Mucosa of descending colon (tissue), 3 donors: Measurements from ENCODE around the gene FAM3B. TPM values are rescaled to one million over a fixed set of nuclear protein-coding genes. Genes with fewer than 3 reads are reported as not detected.

Experiments
- ATAC-seq: fragments of 200-7000 bp; cut with Tn5 transposase; one replicate; pipeline ENCODE4 v1.9.1; 2020; ENCODE audit warnings: mild to moderate bottlenecking, moderate library complexity
- DNase-seq, 3 donors: peaks; one replicate each; pipeline ENCODE4 v3.0.0-alpha.2; 2020
- H3K36me3 ChIP-seq: fragments of 200-600 bp; one replicate; pipeline ENCODE4 v1.8.0; 2021; ENCODE audit warnings: low read depth, mild to moderate bottlenecking
- H3K4me1 ChIP-seq: fragments of 200-600 bp; one replicate; pipeline ENCODE4 v1.8.0; 2021; ENCODE audit warnings: low read depth, mild to moderate bottlenecking
- H3K4me3 ChIP-seq: fragments of 200-600 bp; one replicate; pipeline ENCODE4 v1.8.0; 2021; ENCODE audit warnings: mild to moderate bottlenecking
- H3K9me3 ChIP-seq: fragments of 200-600 bp; one replicate; pipeline ENCODE4 v1.8.0; 2021; ENCODE audit warnings: mild to moderate bottlenecking
- CTCF ChIP-seq: fragments of 200-600 bp; IDR thresholded peaks from one replicate; pipeline ENCODE4 v1.8.0; 2022; ENCODE audit warnings: antibody characterized with exemption, mild to moderate bottlenecking
- intact Hi-C, 2 donors: fragments of 100-400 bp; cut with DNase I in 1 of 2; cut with micrococcal nuclease in 1 of 2; formaldehyde crosslinking; loops; one replicate each; pipeline versions ENCODE4 v1.11.0 to v1.11.1; 2022; cut with DNase I, micrococcal nuclease
- total RNA-seq, 3 donors: library from RNA; stranded (reverse); fragmentation: NEBNext Ultra II Directional in 2 of 3; extraction: Animal tissue kit (Norgen Biotek cat#: 25700) in 2 of 3; gene quantifications; one replicate each; pipeline versions ENCODE4 v1.2.1 to v1.2.4, GENCODE V29; 2021 to 2023
- donor health status: DM: no; HTN: no; CAD: no; lungs with moderate emphysema.
- donor health status: DM: no; HTN: no; CAD: no.
- donor health status: DM: no; HTN: yes; CAD: no.

Gene FAM3B
- total RNA-seq, 3 donors from 2014 or later, result 0.70 to 2.3 TPM; not detected in 1

GRCh38 chr21:41349126-41349525 lies 32.5 kb downstream of the FAM3B start:
- no peak overlapping the region for H3K4me3 ChIP-seq
- ATAC-seq (no peak), DNase-seq (no peak)
- H3K4me1 ChIP-seq, result no peaks in the 10 kb centered on the region
- H3K36me3 ChIP-seq, result no peaks in the 10 kb centered on the region
- no peak for TF ChIP-seq CTCF
- intact Hi-C loops, result no loop called here
- no peaks in the 10 kb centered on the region for H3K9me3 ChIP-seq

- Histone ChIP-seq H3K36me3 (no peaks in the 10 kb centered on the region), H3K9me3 (no peaks in the 10 kb centered on the region), H3K4me1 (no peaks in the 10 kb centered on the region), H3K4me3 (no peak overlapping the region)
- TF ChIP-seq CTCF, result no peak
- ATAC-seq, result no peak
- peak in 1 of 3 donors; percentile 40 for DNase-seq
- intact Hi-C loops, result no loop called here
Observed at GRCh38 chr21:41349619-41350390, 33.2 kb downstream of the FAM3B start.

- DNase-seq, result peak in 1 of 3 donors; percentile 22
- no peak for ATAC-seq
- no peak for TF ChIP-seq CTCF
- Histone ChIP-seq H3K4me3 (no peak overlapping the region), H3K4me1 (no peaks in the 10 kb centered on the region), H3K9me3 (no peaks in the 10 kb centered on the region), H3K36me3 (no peaks in the 10 kb centered on the region)
- intact Hi-C loops, result no loop called here
Observed at GRCh38 chr21:41350436-41351155, 34.0 kb downstream of the FAM3B start.

- intact Hi-C loops, result no loop called here
- peak in 1 of 3 donors; percentile 19 for DNase-seq
- Histone ChIP-seq H3K9me3 (no peaks in the 10 kb centered on the region), H3K36me3 (no peaks in the 10 kb centered on the region), H3K4me1 (peaks cover 21% of the 10 kb centered on the region), H3K4me3 (no peak overlapping the region)
- no peak for TF ChIP-seq CTCF
- no peak for ATAC-seq
Observed at GRCh38 chr21:41357546-41357945, 40.9 kb downstream of the FAM3B start.

GRCh38 chr21:41358193-41359166 lies 41.9 kb downstream of the FAM3B start:
- no peak for ATAC-seq
- peak in 1 of 3 donors; percentile 37 for DNase-seq
- peaks cover 21% of the 10 kb centered on the region for H3K4me1 ChIP-seq
- no peak for TF ChIP-seq CTCF
- H3K4me3 ChIP-seq, result no peak overlapping the region
- no peaks in the 10 kb centered on the region for H3K36me3 ChIP-seq
- H3K9me3 ChIP-seq, result no peaks in the 10 kb centered on the region
- intact Hi-C loops, result no loop called here
